HG02973 (cell line): Measurements from ENCODE around the gene FGF23.
"Not testable (repeated sequence)": the region's sequence is repeated elsewhere in the genome, so short reads cannot be mapped to it uniquely, and the experiment has no call there.

Experiments
- ATAC-seq: cut with Tn5 transposase; IDR thresholded peaks from one replicate; pipeline ENCODE4 v1.9.1; 2021; ENCODE audit warnings: moderate library complexity; ENCODE audit not compliant: unreplicated experiment

The FGF23 gene

DNA sequence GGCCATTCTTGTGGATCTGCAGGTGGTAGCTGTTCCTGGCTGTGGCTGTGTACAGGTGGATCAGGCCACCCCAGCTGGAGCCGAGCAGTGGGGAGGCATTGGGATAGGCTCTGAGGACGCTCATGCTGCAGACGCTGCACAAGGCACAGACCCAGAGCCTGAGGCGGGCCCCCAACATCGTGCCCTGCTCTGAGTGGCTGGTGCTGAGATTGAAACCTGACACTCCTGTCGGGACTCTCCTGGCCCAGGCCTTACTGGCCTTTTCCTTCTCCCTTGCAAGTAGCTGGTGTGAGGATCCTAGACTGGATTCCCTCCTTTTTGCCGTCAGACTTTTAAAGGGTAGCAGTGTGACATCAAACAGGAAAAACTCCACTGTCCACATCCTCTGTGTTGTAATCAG is at the start of gene FGF23:
Gene FGF23, minus strand, starts transcription at position 308 of the 400 bp plus-strand sequence. Its CDS starts 130 bp downstream, at position 178.
- no peak for ATAC-seq

DNA sequence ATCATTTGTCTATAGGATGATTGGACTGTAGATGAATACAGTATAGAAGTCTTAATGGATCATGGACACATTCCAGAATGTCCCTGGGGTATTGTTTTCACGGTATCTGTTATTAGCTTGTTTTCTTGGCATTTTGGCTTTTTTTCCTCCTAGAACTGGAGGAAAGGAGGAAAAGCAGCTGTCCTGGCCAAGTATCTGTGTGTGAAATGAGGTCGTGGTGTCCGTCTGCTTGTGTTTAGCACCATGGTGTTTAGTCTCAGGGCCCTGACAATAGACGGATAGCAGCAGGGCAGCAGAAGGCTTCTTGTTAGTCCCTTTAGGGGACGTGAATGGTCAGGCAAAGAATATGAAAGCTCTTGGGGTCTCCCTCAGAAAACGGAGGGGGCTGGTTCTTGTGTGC is 44.9 kb upstream of the FGF23 start:
- no peak for ATAC-seq

DNA sequence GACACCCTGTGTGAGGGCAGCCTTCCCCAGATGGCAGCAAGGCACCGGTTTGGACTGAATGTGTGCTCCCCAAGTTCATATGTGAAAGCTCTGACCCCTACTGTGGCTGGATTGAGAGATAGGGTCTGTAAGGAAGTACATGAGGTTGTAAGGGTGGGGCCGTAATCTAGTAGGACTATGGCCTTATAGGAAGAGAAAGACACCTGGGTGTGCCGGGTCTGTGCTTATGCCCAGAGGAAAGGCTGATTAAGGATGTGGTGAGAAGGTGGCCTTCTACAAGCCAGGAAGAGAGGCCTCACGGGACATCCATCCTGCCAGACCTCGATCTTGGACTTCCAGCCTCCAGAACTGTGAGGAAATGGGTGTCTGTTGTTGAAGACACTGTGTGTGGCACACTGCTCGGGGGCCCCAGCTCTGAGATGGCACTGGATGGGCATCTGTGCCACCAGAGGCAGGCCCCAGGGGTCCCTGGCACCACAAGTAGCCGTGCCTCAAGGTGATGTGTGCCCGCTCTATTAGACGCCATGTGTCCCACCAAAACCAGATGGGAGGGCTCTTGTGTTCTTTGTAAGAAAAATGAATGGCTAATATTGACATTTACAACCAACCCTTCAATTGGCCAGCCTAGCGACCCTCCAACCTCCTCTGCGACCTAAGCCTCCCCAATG is 44.1 kb upstream of the FGF23 start:
- no peak for ATAC-seq

DNA sequence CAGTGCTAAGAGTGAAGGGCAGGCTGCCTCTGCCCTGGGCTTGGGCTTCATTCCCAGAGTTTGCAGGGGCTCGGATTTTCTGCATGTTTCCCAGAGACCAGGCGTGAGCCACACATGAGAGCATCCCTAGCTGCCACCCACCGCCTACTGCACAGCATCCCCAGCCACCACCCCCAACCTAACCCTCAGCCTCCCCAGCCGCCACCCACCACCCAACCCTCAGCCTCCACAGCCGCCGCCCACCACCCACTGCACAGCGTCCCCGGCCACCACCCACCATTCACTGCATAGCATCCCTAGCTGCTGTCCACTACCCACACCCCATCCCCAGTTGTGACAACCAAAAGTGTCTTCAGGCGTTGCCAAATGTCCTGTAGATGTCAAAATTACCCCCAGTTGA is 43.5 kb upstream of the FGF23 start:
- no peak for ATAC-seq

DNA sequence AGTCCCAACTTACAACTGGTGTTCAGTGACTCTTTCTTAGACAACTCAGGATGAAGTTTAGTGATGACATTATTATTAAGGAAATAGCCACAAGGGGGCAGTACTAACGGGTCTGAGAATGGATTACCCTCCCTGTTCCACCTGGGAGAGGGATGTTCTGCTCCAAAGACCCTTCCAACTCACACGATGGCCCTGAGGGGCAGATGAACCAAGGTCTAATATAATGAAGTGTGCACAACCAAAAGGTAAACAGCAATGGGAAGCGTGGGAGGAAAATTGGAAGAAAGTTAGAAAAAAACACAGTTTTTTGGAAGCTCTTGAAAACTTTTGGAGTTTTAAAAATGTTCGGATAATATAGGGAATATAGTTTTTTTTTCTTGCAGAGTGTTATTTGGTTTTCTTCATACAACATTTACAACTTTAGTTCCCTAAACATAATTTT is 42.1 kb upstream of the FGF23 start:
- no peak for ATAC-seq

DNA sequence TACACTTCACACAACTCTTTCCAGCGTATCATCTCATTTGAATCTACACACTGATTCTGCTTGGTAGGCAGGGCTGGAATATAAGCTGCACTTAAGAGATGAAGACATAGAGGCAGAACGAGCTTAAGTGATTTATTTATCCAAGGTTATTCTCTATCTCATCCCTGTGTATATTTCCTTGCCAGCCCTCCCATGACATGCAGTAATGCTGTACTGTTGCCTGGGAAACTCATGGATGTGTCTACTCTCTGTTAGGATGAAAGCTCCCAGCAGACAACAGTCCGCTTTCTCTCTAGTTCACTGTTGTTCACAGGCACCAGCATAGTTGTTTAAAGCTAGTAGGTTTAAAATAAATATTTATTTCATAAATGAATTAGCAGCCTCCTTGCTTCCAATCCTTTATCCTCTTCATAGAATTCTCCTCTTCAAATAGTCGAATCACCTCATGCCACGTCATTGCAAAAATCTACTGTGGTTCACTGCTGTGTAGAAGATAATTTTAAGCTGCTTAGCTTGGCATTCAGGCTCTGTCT is 40.7 kb upstream of the FGF23 start:
- ATAC-seq, result no peak

DNA sequence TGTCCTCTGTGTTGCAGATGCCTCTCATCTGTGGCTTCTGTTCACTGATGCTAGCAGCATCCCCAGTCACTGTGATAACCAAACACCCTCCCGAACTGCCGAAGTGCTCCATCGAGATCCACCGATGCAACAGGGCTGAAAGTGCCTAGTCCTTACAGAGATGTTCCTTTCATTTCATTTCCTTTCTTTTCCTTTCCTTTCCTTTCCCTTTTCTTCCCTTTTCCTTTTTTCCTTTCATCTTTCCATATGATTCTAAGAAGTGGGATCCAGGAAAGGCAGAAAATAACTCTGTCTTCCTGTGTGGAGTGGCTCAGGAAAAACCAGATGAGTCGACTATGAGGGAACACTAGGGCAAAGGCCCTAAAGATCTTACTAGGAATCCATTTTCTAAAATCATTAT is 39.4 kb upstream of the FGF23 start:
- no peak for ATAC-seq

DNA sequence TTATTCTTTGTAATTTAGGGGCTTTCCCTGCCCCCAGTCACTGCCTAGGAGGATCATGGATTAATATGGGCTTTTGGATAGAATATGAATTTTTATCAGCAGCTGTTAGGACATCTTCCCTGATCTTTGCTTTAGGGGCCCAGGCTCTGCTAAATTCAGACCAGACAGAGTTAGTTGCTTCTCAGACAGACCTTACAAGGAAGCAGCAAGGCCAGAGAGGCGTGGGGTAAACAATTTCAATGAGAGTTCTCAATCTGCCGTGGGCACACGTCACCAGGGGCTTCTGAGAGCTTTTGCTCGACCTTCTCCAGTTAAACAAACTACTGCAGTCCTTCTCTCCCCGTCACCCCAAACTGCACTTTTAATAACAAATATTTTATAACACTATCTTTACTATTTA is 38.4 kb upstream of the FGF23 start:
- no peak for ATAC-seq

DNA sequence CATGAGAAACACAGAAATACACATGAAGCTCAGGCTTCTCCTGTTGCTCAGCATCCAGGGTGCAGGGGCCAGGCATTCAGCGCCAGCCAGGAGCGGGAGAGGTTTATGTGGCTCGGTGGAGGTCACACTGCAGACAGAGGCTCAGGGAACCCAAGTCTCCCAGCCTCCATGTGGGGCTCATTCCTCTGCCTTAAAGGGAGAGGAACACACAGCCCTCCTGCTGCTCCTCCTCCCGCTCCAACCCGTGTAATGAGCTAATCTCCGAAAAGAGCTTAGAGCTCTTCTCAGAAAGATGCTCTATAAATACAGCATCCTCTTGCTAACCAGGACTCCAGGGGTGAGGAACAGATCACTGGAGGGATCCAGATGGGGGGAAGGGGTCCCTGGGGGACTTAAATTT is 37.9 kb upstream of the FGF23 start:
- no peak for ATAC-seq

DNA sequence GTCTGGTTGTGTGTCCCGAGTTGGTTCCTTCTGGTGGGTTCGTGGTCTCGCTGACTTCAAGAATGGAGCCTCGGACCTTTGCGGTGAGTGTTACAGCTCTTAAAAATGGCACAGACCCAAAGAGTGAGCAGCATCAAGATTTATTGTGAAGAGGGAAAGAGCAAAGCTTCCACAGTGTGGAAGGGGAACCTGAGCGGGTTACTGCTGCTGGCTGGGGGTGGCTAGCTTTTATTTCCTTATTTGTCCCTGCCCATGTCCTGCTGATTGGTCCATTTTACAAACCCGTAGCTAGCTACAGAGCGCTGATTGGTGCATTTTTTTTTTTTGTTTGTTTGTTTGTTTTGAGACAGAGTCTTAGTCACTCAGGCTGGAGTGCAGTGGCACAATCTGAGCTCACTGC is 36.8 kb upstream of the FGF23 start:
- no peak for ATAC-seq

DNA sequence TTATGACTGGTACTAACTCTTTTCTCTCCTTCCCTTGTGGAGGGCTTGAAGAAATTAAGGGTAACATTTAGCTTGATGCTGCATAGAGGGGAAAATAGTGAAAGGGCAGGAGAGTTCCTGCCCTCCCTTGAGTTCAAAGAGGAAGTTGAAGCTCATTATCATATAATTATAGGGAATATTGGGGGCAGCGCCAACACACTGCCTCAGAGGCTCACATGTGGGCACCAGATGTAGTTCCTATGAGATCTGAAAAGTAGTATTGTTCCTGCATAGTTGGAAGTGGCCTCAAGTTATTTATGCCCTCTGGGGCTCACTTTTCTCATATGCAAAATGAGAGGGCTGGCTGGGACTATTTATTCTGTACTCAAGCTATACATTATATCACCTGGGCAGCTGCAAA is 33.0 kb upstream of the FGF23 start:
- no peak for ATAC-seq

DNA sequence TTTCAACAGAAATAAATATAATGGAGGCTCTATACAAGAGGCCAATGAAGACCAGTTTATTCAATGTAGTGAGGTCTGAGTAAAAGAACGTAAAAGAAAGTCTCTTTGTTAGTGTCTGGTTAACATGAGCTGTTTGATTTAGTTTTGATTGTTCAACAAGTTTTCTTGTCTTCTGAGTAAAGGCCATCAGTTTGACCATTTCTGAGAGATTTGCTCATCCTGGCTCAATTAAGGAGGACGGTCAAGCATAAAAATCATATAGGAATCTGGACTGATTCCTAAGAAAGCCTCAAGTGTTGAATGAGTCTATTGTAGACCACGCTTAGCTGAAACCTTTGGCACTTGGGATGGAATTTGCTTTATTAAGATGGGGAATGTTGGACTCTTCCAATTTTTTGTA is 32.5 kb upstream of the FGF23 start:
- no peak for ATAC-seq

DNA sequence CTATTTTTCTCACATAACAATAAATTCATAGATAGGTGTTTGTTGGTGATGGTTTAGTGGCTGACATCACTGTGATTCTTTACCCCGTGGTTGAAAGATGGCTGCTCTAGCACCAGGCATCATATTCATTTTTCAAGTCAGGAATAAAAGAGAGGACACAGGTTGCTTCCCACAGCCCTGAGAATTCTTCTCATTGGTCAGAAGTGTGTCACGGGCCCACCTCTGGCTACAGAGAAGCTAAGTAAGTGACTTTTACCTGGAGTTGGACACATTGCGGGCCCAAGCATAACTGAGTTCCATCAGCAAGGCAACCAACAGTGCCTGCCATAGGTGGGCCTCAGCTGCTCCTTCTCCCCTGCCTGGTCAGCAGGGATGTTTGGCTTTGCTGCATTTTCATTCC is 27.6 kb upstream of the FGF23 start:
- no peak for ATAC-seq

DNA sequence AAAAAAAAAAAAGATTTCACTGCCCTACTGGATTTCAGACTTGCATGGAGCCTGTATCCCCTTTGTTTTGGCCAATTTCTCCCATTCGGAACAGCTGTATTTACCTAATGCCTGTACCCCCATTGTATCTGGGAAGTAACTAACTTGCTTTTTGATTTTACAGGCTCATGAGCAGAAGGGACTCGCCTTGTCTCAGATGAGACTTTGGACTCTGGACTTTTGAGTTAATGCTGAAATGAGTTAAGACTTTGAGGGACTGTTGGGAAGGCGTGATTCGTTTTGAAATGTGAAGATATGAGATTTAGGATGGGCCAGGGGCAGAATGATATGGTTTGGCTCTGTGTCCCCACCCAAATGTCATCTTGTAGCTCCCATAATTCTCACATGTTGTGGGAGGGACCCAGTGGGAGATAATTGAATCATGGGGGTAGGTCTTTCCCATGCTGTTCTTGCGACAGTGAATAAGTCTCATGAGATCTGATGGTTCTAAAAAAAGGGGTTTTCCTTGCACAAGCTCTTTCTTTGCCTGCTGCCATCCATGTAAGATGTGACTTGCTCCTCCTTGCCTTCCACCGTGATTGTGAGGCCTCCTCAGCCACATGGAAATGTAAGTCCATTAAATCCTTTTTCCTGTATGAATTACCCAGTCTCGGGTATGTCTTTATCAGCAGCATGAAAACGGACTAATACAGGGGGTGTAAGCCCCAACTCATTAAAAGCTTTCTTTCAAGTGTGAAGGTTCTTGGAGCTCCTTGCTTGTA is 25.5 kb upstream of the FGF23 start:
- ATAC-seq, result not testable (repeated sequence)

DNA sequence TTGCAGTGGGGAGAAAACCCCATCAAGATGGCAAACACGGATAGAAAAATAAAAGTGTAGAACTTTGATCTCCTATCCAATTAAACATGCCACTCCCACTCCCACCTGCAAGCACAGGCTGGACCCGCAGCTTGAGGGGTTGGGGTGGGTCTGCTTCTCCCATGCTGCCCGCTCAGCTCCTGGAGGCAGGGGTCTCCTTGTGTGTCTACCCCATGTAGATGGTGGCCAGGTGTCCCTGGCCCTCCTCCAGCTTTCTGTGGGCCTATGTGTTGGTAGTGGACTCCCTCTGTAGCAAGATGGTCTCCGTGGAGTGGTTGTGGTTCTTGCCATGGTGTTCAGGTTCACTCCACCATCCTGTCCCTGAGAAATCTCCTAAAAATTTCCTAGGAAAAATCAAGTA is 23.5 kb upstream of the FGF23 start:
- ATAC-seq, result no peak

DNA sequence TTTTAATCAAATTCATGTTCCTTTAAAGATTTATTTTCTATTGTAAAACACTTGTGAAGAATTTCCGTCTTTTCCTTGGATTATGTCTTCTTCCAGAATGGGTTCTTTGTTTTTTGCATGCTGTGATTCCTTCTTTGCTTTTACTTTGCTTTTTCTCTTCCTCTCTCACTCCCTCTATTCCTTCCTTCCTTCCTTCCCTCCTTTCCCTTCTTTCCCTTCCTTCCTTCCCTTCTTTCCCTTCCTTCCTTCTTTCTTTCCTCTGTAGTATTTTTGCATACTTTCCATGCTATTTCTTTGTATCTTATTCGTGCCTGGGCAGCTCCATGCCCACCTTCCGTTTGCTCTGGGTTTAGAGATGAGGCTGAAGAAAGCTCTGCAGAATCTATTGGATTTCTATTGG is 21.6 kb upstream of the FGF23 start:
- ATAC-seq, result no peak

DNA sequence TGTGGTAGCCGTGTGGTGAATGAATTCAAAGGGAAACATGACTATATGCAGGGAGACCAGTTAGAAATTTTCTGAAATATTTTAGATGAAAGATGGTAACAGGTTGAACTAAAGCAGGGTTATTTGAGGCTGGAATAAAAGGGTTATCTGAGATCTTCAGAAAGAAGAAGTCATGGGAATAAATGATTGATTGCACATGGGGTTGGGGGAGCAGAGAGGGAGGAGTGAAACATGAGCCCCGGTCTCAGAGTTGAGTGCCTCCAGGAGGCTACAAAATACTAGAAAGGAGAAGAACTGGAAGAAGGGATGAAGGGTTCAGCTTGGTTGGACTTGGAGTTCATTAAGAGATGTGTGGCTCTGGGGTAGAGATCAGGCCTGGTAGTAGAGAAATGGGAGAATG is 16.3 kb upstream of the FGF23 start:
- ATAC-seq, result no peak

DNA sequence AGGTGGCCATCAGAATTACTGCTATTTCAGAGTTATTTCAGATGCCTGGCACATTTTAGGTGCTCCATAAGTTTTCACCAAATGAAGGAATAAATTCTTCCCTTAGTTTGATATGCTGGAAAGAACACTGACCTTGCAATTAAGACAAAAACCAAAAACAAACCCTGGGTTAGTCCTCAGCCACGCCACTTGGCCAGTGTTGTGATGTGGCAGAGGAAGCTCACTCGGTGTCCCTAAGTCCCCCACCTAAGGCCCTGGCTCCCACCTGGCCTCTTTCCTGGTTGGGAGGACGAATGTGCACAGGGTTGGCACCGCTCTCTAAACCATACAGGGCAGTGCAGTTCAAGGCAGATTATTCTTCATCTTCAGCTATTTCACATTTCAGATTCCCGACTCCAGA is 13.7 kb upstream of the FGF23 start:
- ATAC-seq, result no peak

DNA sequence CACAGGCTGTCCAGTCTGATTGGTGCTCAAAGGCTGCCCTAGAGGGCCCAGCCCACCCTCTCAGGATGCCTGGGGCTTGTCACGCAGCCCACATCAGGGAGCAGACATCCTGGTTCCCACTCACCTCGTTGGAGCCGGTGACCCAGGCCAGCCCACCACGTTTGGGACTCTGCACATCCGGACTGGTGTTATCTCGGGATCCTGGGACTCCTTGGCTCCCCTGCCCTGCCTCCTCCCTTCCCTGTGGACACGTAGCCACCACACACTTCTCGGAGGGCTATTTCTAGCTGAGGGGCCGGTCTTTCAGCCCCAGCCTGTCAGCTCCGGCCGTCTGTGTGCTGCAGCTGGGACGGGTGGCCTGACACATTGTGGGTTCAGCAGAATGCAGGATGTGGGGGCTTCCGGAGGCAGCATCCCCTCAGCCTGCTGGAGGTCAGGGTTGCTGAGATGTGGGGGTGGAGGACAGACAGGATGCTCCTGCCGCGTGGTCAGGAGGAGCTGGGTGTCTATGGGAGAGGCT is 12.8 kb upstream of the FGF23 start:
- ATAC-seq, result no peak

DNA sequence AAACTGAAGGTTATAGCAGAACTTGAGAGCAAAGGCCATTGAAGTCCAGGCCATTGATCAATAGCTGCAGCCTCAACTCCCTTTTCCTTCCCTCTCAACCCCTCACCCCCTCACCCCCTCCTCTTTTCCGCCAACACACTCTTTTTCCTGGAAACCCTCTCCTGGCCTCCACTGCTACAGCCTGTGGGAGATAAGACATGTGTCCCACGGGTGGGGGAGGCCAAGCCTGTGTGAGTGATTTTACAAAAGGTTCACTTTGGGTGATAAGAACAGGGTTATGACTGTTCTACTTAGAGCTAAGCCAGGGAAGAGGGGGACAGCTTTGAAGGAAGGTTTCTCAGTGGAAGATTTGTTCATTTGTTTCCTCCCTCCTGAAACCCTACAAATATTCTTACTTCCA is 9.2 kb upstream of the FGF23 start:
- ATAC-seq, result no peak

DNA sequence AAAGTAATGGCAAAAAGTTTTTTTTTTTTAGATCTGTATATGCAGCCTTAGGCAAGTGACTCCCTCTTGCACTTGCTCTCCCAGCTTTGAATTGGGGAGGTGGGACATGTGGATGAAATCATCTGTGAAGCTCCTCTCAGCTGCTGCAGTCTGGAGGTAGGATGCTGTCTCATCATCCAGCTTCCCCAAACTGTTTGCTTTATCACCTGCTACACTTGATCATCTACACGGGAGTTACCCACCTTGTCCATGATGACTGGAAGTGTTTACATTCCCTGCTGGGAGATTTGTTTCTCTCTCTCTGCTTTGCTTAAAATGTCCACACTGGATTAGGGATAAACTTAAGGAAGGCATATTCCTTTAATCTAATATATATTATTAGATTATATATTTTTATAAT is 8.5 kb upstream of the FGF23 start:
- ATAC-seq, result no peak

DNA sequence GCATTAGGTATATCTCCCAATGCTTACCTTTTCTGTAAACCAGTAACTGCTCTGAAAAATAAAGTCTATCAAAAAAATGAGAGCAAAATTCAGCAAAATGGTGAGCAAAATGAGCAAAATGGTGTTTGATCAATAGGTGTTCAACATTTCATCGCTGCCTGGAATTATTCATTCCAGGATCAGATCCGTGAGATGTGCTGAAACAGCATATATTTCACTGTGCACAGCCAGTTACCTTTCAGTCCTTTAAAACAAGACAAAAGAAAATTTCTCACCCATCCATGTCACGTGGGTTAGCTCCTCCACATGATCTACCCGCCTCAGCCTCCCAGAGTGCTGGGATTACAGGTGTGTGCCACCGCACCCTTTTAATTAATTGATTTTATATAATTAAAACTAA is 8.1 kb upstream of the FGF23 start:
- no peak for ATAC-seq
